ENCODE data around the gene NR1D2.
A peak's percentile ranks its signal among the peaks of the same experiment; 100 is the strongest.

NR1D2 gene

DNA sequence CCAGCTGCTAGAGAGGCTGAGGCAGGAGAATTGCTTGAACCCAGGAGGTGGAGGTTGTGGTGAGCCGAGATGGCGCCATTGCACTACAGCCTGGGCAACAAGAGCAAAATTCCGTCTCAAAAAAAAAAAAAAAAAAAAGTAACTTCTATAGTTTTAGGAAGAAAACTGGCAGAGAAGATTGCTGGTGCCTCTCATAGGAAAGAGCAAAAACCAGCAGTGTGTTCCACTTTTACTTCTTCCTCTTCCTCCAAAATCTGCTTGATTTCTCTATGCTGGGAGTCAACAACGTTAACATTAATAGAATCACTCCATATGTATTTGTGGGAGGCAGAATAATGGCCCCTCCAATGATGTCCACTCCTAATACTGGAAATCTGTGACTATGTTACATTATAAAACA is 12.5 kb upstream of the NR1D2 start:
- no peak for DNase-seq

- no peak for DNase-seq
These were observed 10.8 kb upstream of the NR1D2 start for GRCh38 chr3:23934253-23934652.

DNA sequence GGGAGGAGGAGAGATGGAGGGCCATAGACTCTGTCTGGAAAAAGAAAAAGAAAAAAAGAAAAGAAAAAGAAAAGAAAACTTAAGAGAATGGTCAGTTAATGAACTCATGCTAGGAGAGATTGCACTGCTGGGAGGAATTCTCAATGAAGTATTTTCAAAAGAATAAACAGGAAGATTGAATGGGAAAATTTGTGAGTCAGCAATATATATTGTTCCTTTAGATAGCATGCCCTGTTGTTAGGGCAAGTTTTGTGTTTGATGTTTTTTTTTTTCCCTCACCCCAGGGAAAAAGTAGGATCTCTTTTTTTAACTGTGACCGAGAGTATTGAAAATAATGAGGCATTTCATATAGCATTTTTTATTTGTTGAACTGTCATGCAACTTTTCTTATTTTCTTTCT is 7.8 kb upstream of the NR1D2 start:
- no peak for DNase-seq

DNA sequence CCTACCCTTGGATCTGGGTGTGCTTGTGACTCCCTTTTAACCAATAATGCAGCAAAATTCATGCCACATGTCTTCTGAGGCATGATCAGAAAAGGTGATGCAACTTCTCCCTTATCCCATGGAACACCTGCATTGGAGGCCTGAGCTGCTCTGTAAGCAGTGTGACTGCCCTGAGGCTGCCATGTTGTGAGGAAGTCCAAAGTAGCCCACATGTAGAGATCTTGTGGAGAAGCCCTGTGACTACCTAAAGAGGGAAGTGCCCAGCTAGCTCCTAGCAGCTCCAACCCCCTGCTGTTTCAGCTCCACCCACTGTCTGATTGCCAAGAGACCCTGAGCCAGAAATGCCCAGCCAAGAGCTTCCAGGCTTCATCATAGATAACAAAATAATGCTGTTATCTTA is 6.4 kb upstream of the NR1D2 start:
- DNase-seq, result no peak

GRCh38 chr3:23940775-23941174 is 4.3 kb upstream of the NR1D2 start:
- DNase-seq, result no peak

GRCh38 chr3:23941440-23941839 is 3.6 kb upstream of the NR1D2 start:
- no peak for DNase-seq

GRCh38 chr3:23942546-23942945 is 2.5 kb upstream of the NR1D2 start:
- no peak for DNase-seq

GRCh38 chr3:23944007-23944783 is 891 bp upstream of the NR1D2 start:
- DNase-seq, result no peak

DNA sequence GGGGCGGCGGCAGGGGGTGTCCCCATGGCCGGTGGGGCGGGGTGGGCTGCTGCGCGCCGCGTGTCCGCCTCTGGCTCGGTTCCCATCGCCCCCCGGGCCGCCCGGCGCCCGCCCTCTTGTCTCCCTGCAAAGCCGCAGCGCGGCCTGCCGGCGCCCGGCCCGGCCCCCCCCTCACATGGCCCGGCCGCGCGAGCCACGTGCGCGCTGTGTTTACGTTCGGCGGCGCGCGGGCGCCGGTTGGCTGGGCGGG is 502 bp downstream of the NR1D2 start:
- no peak for DNase-seq

- peak; percentile 97 to 98 for DNase-seq
These were observed 1.0 kb downstream of the NR1D2 start for GRCh38 chr3:23945913-23946687.

DNA sequence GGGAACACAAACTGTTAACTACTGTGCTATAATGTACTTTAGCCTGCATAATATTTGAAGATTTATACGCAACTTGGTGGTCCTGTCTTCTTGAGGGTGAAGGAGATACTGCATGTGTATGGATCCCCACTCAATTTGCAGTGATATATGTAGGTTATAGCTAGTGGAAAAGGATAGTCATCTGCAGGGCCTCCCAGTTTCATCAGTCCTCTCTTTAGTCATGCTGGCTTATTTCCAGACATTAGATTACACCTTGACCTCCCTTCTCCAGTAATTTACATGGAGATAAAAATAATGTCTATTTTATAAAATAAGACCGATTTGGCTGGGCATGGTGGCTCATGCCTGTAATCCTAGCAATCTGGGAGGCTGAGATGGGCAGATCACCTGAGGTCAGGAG is 3.7 kb downstream of the NR1D2 start:
- DNase-seq, result no peak

GRCh38 chr3:23949784-23950183 is 4.7 kb downstream of the NR1D2 start:
- peak in 1 of 2 donors; percentile 16 for DNase-seq

DNA sequence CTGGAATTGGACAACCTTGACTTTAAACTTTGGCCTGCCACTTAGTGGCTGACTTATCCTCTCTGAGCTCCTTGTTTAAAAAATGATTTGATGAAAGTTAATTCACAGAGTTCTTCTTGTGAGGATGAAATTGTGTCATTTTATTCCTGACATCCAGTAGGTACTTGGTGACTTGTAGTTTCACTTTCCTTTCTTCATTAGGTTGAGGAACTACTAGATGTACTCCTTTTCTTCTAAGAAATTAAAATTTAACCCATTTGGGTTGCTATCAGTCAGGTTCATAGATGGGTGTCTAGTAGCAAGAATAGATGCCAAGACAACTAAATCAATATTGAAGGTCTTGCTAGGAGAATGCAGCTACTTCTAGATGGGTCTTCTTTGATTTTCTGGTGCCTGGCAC is 5.2 kb downstream of the NR1D2 start:
- peak in 1 of 2 donors; percentile 35 for DNase-seq

GRCh38 chr3:23952646-23953045 is 7.6 kb downstream of the NR1D2 start:
- DNase-seq, result peak in 1 of 2 donors; percentile 26

- no peak for DNase-seq
These were observed 8.4 kb downstream of the NR1D2 start for GRCh38 chr3:23953523-23953922.

DNA sequence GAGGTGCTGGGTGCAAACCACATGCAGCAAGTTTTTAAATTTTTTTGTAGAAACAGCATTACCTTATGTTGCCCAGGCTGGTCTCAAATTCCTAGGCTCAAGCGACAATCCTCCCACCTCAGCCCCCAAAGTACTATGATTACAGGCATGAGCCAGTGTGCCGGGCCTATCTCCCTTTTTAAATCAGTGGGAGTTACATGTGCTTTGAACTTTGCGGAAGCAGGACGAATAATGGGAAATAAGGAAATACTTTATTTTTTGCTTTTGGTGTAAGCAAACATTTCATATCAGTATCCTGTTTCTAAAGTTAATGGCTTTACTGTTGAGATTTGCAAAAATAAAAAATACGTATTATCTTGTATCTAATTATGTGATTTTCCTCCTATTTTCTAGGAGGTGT is 9.1 kb downstream of the NR1D2 start:
- DNase-seq, result no peak

DNA sequence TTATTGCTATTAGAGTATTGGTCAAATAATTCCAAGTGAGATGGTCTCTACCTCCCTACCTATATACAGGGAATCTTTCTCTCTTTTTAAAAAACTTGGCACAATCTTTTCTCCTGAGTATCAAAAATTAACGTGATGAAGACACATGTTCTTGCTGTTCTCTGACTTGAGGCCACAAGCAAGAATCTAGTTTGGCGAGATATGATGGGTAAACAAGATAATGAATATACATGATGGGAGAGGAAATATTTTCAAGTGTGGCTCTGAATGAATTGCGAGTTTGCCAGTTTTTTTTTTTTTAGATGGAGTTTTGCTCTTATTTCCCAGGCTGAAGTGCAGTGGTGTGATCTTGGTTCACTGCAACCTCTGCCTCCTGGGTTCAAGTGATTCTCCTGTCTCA is 11.6 kb downstream of the NR1D2 start:
- DNase-seq, result no peak

DNA sequence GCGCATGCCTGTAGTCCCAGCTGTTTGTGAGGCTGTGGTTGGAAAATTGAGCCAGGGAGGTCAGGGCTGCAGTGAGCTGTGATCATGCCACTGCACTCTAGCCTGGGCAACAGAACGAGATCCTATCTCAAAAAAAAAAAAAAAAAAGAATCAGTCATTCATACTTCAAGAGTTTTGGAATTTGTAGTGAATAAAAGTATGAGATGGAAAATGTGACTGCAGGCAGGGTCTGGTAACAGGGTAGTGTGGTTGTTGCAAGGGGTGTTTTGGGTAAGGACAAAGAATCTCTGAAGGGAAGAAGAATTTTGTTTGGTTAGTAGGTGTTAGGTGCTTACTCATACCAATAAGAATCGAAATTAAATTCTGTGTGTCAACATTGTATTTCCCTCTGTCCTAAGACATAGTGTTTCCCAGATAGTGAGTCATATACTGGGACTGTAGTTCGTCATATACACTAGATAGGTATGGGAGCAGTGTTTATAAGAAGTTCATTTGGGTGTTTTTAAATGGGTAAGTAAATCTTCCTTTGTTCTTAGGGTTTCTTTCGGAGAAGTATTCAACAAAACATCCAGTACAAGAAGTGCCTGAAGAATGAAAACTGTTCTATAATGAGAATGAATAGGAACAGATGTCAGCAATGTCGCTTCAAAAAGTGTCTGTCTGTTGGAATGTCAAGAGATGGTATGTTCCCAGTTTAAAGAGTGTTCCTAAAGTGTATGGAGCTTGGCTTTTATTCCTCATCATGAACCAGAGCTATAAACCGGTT is 14.2 kb downstream of the NR1D2 start:
- no peak for DNase-seq

GRCh38 chr3:23960649-23961048 is 15.6 kb downstream of the NR1D2 start:
- no peak for DNase-seq

DNA sequence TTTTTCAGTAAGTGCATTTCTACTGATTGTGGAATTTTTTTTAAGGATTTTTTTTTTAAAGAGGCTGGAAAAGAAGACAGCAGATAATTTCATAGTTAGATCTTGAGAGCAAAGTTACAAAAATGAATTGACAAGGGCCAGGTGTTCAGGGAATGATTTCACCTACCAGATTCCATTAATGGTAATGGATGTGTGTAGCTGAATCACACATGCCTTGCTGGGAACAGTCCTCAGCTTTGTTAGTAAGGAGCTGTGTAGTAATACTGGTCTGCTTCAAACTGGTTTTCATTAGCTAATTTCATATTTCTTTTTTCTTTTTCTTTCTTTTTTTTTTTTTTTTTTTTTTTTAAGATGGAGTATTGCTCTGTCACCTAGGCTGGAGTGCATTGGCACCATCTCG is 16.0 kb downstream of the NR1D2 start:
- no peak for DNase-seq

GRCh38 chr3:23961913-23962312 is 16.8 kb downstream of the NR1D2 start:
- DNase-seq, result no peak

DNA sequence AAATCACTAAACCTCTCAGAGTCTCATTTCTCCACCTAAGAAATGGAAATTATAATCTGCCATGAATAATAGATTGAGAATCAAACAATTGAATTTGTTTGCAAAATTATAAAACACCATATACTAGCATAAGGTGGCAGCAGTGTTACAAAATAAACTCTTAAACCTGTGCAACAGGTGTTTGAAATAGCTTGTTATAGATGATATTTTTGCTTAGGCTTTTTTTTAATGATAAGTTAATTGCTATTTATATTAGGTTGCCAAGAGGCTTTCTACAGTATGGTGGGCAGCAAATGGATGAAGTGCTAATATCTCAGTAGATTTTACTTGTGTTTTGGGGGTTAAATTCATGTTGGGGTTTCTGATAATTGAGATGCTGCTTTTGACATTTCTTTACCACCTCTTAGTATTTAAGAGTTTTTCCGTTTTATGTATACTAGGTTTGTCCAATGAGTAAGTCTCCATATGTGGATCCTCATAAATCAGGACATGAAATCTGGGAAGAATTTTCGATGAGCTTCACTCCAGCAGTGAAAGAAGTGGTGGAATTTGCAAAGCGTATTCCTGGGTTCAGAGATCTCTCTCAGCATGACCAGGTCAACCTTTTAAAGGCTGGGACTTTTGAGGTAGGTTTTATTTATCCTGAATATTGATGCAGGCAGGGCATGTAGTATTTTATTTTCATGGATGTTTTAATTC is 19.6 kb downstream of the NR1D2 start:
- DNase-seq, result no peak

GRCh38 chr3:23966328-23966727 is 21.2 kb downstream of the NR1D2 start:
- DNase-seq, result no peak
